MCF 10A (cell line): ENCODE data around the gene ANXA9. TPM values are rescaled to one million over a fixed set of nuclear protein-coding genes. Genes with fewer than 3 reads are reported as not detected.

Experiments
- BruUV-seq: library from RNA; stranded (reverse); fragments of 400-500 nt; replicated peaks from 2 replicates; lab custom pipeline; 2021; lab: Mats Ljungman, UMichigan
- CTCF ChIA-PET: fragments of 300-600 bp; sonication (Branson Sonifier 250); formaldehyde crosslinking; extraction: SDS; loops from one replicate; lab custom pipeline; 2021; ENCODE audit warnings: antibody characterized with exemption, inconsistent platforms; lab: Yijun Ruan, JAX
- POLR2A ChIA-PET: fragments of 300-600, 350-650 bp; sonication (Branson Sonifier 250); formaldehyde crosslinking; extraction: SDS; loops from one replicate; lab custom pipeline; 2020; ENCODE audit warnings: antibody characterized with exemption, inconsistent platforms; lab: Yijun Ruan, JAX
- DNase-seq: peaks from one replicate; pipeline ENCODE4 v3.0.0-alpha.2; 2018; ENCODE audit not compliant: unreplicated experiment
- H3K27ac Mint-ChIP-seq: one replicate; pipeline ENCODE4 v1.8.0; 2022; ENCODE audit warnings: mild to moderate bottlenecking, low read depth, mixed read lengths; ENCODE audit not compliant: unreplicated experiment
- H3K27me3 Mint-ChIP-seq: one replicate; pipeline ENCODE4 v1.8.0; 2022; ENCODE audit warnings: mixed read lengths; ENCODE audit not compliant: insufficient read depth, unreplicated experiment
- H3K36me3 Mint-ChIP-seq: one replicate; pipeline ENCODE4 v1.8.0; 2022; ENCODE audit warnings: mild to moderate bottlenecking, moderate library complexity, mixed read lengths; ENCODE audit not compliant: insufficient read depth, unreplicated experiment
- H3K4me1 Mint-ChIP-seq: one replicate; pipeline ENCODE4 v1.8.0; 2022; ENCODE audit warnings: mixed read lengths; ENCODE audit not compliant: insufficient read depth, unreplicated experiment
- H3K4me3 Mint-ChIP-seq: one replicate; pipeline ENCODE4 v1.8.0; 2022; ENCODE audit warnings: mild to moderate bottlenecking, moderate library complexity, mixed read lengths; ENCODE audit not compliant: unreplicated experiment
- H3K9me3 Mint-ChIP-seq: one replicate; pipeline ENCODE4 v1.8.0; 2022; ENCODE audit warnings: mixed read lengths; ENCODE audit not compliant: unreplicated experiment
- CTCF ChIP-seq: fragments of 200-600 bp; IDR thresholded peaks from one replicate; pipeline ENCODE4 v1.8.0; 2022; ENCODE audit warnings: antibody characterized with exemption, mild to moderate bottlenecking; ENCODE audit not compliant: unreplicated experiment
- intact Hi-C: fragments of 100-400 bp; cut with micrococcal nuclease; formaldehyde crosslinking; loops from 2 replicates; pipeline ENCODE4 v1.14.1; 2022
- total RNA-seq: library from RNA; stranded (reverse); gene quantifications from 2 replicates; pipeline ENCODE4 v1.2.3, GENCODE V29; 2022

Gene ANXA9
- total RNA-seq, 1 experiment from 2014 or later = 0.37 TPM

DNA sequence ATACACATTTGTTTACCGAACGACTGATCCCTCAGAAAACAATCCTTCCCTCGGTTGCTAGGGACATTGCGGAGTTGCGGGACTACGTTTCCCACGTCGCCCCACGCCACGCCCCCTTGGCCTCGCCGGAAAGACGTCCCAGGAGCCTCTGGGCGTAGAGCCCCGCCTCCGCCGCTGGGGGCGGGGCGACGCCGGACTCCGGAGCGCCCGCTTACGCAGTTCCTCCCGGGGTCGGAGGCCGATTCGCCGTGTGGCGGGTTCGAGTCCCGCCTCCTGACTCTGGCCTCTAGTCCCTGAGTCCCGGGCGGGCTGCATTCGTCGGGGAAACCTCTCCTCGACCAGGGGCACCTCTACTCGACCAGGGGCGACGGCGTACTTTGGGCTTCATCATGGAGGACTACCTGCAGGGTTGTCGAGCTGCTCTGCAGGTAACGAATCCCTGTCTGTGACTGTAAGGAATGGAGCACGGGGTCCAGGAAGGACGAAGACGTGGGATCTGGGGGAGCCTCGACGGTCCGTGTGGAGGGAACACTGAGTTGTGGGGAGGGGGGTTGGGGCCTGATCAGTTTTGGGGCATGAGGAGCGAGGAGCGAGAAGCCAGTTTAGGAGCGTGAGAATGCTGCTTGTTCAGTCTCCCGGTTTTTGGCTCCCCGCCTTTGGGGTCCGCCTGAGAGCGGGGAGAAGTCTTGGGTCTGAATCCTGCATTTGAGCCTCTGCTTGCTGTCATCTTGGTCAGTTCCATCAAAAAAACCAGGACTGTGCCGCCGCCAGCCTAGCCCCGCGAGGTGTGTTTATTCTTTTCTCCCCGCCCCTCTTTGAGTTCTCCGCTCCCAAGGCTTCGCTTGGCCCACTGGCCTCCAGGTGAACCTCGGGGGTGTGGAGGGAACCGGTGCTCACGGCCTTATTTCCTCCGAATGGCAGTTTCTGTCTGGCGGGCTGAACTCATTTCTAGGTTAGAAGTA, 26.4 kb downstream of the ANXA9 start, which contains the start of gene PRUNE1:
Gene PRUNE1, plus strand, starts transcription at position 206 of the 962 bp plus-strand sequence. Its CDS starts 184 bp downstream, at position 390.
- CTCF ChIA-PET = interaction anchor here (1.1 to 1.9 kb wide), 2 partner anchors 16 to 149 kb away, joined by 3 to 8 read pairs; no protein-coding TSS in a partner anchor
- POLR2A ChIA-PET = interaction anchor here (0.7 to 2.9 kb wide), 6 partner anchors 13 to 524 kb away, joined by 3 to 16 read pairs (median 3); partner anchors contain the start of genes CDC42SE1 and MLLT11
- H3K27ac Mint-ChIP-seq = peak within 1 kb of the TSS; percentile 99

GRCh38 chr1:151009206-151009587, 27.1 kb downstream of the ANXA9 start:
- no TSS peak for BruUV-seq
- TF ChIP-seq CTCF = no peak
- H3K27ac Mint-ChIP-seq = peak overlapping the region; percentile 99
- peaks cover 16% of the 10 kb centered on the region for H3K36me3 Mint-ChIP-seq
- H3K9me3 Mint-ChIP-seq = no peaks in the 10 kb centered on the region
- DNase-seq = no peak
- H3K4me3 Mint-ChIP-seq = peak overlapping the region; percentile 94
- POLR2A ChIA-PET = interaction anchor here (0.9 to 2.9 kb wide), 5 partner anchors 13 to 186 kb away, joined by 3 to 16 read pairs (median 3); partner anchors contain the start of genes CDC42SE1 and MLLT11
- CTCF ChIA-PET = interaction anchor here (1.1 to 1.9 kb wide), 3 partner anchors 13 to 148 kb away, joined by 3 to 8 read pairs (median 4); no protein-coding TSS in a partner anchor
- H3K27me3 Mint-ChIP-seq = no peaks in the 10 kb centered on the region
- H3K4me1 Mint-ChIP-seq = peaks cover 35% of the 10 kb centered on the region
- intact Hi-C loops = loop anchor here (5.0 kb wide), 2 partner anchors 48 to 447 kb away; partner anchors contain the start of gene CDC42SE1

More for the DNA sequence above, 26.4 kb downstream of the ANXA9 start, which contains the start of gene PRUNE1:
- intact Hi-C loops = loop anchor here (5.0 kb wide), 2 partner anchors 49 to 446 kb away; partner anchors contain the start of gene CDC42SE1
- BruUV-seq = TSS peak; percentile 50
- Mint-ChIP-seq H3K36me3 (peaks cover 16% of the 10 kb centered on the region), H3K4me1 (peaks cover 35% of the 10 kb centered on the region), H3K9me3 (no peaks in the 10 kb centered on the region), H3K4me3 (peak within 1 kb of the TSS; percentile 94), H3K27me3 (no peaks in the 10 kb centered on the region)
- TF ChIP-seq CTCF = no peak
- peak; percentile 97 for DNase-seq

DNA sequence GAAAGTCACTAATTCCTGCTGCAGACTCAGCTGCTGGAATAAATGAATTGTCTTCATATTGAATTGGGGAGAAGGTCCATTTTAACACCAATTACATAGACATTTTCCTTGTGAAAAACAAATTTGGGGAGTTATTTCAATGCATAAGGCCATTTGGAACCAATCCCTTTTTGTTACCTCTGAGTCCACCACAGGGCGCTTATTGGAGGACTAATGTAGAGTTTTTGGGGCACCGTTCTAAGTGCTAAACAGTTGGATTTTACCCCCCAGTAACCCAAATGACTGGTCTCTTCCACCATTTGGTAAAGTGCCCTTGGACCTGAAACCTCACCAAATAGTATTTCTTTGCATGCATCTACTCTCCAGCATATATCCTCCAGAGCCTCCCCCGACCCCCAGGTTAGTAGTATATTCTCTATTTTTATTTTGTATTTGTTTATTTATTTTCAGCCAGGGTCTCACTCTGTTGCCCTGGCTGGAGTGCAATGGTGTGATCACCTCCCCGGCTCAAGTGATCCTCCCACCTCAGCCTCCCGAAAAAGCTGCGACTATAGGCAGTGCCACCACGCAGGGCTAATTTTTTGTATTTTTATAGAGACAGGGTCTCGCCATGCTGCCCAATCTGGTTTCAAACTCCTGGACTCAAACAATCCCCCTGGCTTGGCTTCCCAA, 27.7 kb downstream of the ANXA9 start:
- DNase-seq = no peak
- Mint-ChIP-seq H3K9me3 (no peaks in the 10 kb centered on the region), H3K36me3 (peaks cover 20% of the 10 kb centered on the region), H3K27ac (no peak overlapping the region), H3K4me3 (peak overlapping the region; percentile 94), H3K27me3 (no peaks in the 10 kb centered on the region), H3K4me1 (peaks cover 35% of the 10 kb centered on the region)
- no peak for TF ChIP-seq CTCF
- CTCF ChIA-PET = interaction anchor here (0.5 to 1.9 kb wide), 7 partner anchors 14 to 391 kb away, joined by 3 to 8 read pairs (median 3); partner anchors contain the start of gene MLLT11
- no TSS peak for BruUV-seq
- intact Hi-C loops = loop anchor here (5.0 kb wide), 2 partner anchors 47 to 448 kb away; partner anchors contain the start of gene CDC42SE1
- POLR2A ChIA-PET = interaction anchor here (0.6 to 2.9 kb wide), 7 partner anchors 14 to 504 kb away, joined by 3 to 16 read pairs (median 3); partner anchors contain the start of genes CDC42SE1 and MLLT11
